Measurements from ENCODE around the gene UTS2B.

The UTS2B gene

DNA sequence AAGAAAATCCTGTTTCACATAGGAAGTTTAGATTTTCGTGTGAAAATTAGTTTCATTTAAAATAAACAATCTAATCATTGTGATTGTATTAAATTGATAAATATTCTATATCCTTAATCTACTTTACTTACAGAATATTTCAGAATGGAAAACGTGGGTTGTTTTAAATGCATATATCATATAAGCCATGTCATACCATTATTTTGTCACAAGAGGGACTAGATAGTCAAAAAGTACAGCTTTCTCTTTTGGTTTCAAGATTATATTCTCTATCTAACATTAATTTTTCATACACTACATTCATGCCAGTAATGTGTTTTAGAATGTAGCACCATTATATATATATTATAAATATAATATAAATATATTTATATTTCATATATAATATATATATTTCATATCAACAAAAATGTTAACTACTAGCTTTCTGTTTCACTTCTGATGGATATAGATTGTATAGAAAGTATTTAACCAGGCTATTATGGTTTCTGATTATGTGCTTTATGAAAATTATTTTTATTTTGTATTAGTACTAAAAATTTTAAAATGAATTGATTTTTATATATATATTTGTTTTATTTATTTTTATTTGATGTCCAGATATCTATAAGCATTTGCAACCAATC is 86.0 kb downstream of the UTS2B start:
- TF ChIP-seq, protein P1, sequence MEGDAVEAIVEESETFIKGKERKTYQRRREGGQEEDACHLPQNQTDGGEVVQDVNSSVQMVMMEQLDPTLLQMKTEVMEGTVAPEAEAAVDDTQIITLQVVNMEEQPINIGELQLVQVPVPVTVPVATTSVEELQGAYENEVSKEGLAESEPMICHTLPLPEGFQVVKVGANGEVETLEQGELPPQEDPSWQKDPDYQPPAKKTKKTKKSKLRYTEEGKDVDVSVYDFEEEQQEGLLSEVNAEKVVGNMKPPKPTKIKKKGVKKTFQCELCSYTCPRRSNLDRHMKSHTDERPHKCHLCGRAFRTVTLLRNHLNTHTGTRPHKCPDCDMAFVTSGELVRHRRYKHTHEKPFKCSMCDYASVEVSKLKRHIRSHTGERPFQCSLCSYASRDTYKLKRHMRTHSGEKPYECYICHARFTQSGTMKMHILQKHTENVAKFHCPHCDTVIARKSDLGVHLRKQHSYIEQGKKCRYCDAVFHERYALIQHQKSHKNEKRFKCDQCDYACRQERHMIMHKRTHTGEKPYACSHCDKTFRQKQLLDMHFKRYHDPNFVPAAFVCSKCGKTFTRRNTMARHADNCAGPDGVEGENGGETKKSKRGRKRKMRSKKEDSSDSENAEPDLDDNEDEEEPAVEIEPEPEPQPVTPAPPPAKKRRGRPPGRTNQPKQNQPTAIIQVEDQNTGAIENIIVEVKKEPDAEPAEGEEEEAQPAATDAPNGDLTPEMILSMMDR (IDR thresholded peaks at IDR 0.05) = peak; percentile 49

DNA sequence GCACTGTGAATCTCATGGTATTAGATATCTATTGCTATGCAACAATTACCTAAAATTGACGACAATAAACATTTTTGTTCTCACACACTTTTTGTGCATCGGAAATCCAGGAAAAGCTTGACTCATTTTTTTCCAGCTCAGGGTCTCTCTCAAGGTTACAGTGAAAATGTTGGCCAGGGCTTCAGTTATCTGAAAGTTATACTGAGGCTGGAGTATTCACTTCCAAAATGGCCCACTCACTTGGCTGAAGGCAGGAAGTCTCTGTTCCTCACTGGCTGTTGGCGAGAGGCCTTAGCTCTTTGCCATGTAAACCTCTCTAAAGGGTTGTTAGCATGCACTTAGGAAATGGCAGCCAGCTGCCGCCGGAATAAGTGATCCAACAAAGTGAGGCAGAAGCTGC is 89.8 kb downstream of the UTS2B start:
- TF ChIP-seq, protein P1 (IDR thresholded peaks at IDR 0.05) = no peak

DNA sequence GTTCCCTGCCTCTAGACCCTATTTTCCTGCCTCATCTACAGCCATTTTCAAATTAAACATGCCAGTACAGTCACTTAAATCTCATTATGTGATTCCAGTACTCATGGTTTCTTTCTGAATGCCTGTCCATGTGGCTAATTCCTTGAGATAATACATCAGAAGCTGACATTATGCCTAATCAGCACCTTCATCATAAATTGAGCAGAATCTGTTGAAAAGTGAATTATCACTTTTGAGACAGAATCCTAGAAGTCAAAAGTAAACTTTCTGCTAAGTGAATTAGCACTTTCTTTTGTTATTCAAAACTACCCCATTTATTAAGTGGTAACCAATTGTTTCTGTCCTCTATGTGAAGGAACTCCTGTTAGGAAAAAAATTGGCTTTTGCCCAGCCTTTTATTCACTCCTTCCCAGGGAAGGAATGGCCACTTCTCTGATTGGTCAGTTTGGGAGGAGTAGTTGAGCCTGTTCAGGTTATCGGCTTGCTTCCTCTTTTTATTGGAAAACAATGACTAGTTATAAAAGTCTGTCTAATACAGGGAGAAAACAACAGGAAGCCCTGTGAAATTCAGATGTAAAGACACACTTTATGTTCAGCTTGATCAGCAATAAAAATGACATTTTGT is 90.8 kb downstream of the UTS2B start:
- TF ChIP-seq, protein P1 (IDR thresholded peaks at IDR 0.05) = no peak

DNA sequence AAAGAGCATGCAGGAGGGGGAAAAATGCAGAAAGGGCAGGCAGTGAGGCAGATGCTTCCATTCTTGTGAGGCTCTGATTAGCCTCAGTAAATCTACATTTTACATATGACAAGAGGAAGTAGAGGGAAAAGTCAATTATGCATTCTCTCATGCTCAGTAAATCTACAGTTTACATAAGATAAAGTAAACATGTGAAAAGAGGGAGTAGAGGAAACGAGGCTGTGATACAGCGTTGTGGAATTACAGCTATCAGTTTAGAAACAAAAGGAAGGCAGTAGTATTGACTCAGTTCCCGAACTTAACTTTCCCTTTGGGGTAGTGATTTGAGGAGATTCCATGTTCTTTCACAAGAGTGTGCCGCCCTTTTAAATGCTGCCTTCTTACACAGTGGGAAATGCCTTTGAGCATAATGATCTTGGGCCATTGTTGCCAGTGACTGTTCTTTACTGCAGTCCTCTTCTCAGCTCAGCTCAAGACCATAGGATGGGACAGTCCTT is 92.0 kb downstream of the UTS2B start:
- TF ChIP-seq, protein P1 (IDR thresholded peaks at IDR 0.05) = no peak

DNA sequence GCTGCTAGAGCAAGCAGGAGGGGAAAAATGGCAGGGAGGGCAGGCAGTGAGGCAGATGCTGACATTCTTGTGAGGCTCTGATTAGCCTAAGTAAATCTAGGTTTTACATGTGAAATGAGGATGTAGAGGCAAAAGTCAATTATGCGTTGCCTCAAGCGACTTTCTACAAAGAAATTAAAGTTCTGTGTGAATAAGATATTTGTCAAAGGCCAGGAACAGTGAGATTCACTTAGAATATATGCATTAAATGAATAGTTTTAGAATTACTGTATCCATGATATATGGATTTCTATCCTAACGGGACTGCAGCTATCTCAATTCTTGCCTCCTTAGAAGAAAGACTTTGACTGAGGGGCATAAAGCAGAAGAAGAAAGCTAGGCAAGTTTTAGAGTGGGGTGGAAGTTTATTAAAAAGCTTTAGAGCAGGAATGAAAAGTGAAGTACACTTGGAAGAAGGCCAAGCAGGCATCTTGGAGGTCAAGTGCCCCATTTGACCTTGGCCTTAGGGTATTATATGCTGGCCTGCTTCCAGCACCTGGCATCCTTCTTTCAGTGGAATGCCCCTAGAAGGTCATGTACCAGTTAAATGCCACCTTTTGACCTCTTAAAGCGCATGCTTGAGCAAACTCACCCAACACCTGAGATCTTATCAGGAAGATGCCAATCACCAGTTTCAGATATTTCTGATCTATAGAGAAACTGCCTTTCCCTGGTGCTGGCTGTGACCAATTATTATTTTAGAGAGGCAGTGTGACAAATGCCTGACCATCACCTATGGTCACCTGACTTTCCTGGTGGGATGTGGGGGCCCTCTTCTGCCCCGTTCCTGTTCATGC is 93.1 kb downstream of the UTS2B start:
- TF ChIP-seq, protein P1 (IDR thresholded peaks at IDR 0.05) = no peak

DNA sequence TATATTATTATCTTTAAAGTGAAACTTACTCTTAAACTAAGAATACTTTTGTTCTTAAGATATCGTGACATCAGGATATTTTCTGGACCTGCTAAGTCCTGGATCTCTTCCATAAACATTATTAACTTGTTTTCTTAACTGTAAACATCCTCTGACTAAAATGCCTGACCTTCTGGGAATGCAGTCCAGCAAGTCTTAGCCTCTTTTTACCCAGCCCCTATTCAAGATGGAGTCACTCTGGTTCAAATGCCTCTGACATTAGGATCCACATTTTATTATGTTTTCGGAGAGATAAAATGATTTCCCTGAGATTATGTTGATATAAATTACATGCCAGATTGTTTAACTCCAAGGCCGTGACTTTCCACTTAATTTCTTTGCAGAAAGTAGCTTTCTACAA is 93.7 kb downstream of the UTS2B start:
- TF ChIP-seq, protein P1 (IDR thresholded peaks at IDR 0.05) = no peak

DNA sequence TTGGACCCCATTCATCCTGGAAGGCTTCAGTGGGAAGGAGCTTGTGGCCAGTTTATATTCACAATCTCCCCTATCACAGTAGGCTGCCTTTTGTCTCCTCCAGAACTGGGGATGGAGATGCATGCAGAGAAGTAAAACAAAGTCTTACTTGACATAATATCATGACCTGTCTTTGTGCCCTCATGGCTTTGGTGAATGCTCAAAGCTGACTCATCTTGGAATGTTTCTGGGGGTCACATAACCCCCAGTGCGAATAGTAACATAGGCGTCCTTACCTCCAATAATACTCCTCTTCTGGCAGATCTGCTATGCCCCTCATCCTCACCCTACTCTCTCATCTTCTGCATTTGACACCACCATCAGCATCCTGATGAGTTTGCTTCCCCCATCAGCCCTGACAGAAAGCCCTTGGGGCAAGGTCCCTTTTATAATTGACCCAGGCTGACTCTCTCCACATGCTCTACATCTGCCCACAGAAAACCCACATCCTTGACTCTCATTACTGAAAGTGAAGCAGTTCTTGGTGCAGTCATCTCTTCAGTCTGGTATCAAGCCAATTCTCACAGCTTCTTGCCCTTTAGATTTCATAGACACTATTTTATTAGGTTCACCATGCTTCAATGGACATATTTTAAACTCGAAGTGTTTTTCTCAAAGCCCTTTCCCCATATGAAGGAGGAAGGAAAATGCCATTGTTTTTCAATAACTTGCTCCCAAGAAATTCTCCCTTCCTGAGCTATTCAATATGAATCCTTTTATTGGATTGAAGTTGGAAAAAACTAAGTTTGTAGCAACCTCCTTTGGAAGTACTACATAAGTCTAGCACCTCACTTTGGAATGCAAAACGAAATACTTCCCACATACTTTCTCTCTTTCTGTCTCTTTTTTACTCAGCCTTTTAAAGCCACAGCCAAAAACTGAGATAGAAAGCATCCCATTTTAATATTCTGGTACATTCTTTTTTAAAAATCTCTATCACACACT is 94.7 kb downstream of the UTS2B start:
- TF ChIP-seq, protein P1 (IDR thresholded peaks at IDR 0.05) = no peak
